GM19240 (cell line): ENCODE data around the gene UBXN10.

ENCODE experiments used
- DNase-seq: peaks from one replicate; pipeline ENCODE4 v3.0.0; 2011; ENCODE audit warnings: low spot score; ENCODE audit not compliant: insufficient read length

The UBXN10 gene

GRCh38 chr1:20234788-20235535, 49.1 kb downstream of the UBXN10 start:
- DNase-seq, result no peak

- no peak for DNase-seq
These were observed 51.8 kb downstream of the UBXN10 start for GRCh38 chr1:20237646-20238045.

GRCh38 chr1:20240012-20240411, 54.1 kb downstream of the UBXN10 start:
- DNase-seq, result no peak

- DNase-seq, result no peak
These were observed 57.1 kb downstream of the UBXN10 start for GRCh38 chr1:20242890-20243479.
